Parathyroid adenoma (tissue), 2 donors: Measurements from ENCODE around the gene BIRC7.

Experiments used
- H2AFZ ChIP-seq: fragments of 300-600 bp; sonication (generic); one replicate; pipeline ENCODE4 v1.7.0; 2017; ENCODE audit warnings: antibody characterized with exemption, mild to moderate bottlenecking
- H3K27ac ChIP-seq: fragments of 300-600 bp; sonication (generic); one replicate; pipeline ENCODE4 v1.7.0; 2017
- H3K27me3 ChIP-seq: fragments of 300-600 bp; sonication (generic); one replicate; pipeline ENCODE4 v1.7.0; 2017; ENCODE audit warnings: low read length; ENCODE audit not compliant: control insufficient read depth, insufficient read depth
- H3K36me3 ChIP-seq: fragments of 300-600 bp; sonication (generic); one replicate; pipeline ENCODE4 v1.7.0; 2017; ENCODE audit warnings: low read length; ENCODE audit not compliant: control insufficient read depth, insufficient read depth
- H3K4me1 ChIP-seq: fragments of 300-600 bp; sonication (generic); one replicate; pipeline ENCODE4 v1.7.0; 2017; ENCODE audit warnings: control low read depth
- H3K4me2 ChIP-seq: fragments of 300-600 bp; sonication (generic); one replicate; pipeline ENCODE4 v1.7.0; 2017; ENCODE audit warnings: low read length
- H3K4me3 ChIP-seq: fragments of 300-600 bp; sonication (generic); one replicate; pipeline ENCODE4 v1.7.0; 2017; ENCODE audit warnings: low read depth, low read length
- H3K79me2 ChIP-seq: fragments of 300-600 bp; sonication (generic); one replicate; pipeline ENCODE4 v1.7.0; 2017; ENCODE audit warnings: control low read depth
- H3K9ac ChIP-seq: fragments of 300-600 bp; sonication (generic); one replicate; pipeline ENCODE4 v1.7.0; 2017; ENCODE audit warnings: mild to moderate bottlenecking
- H3K9me3 ChIP-seq: fragments of 300-600 bp; sonication (generic); one replicate; pipeline ENCODE4 v1.7.0; 2017; ENCODE audit warnings: low read length; ENCODE audit not compliant: control insufficient read depth
- TF ChIP-seq, protein P1 (sequence below): fragments of 300-600 bp; sonication (generic); IDR thresholded peaks from one replicate; pipeline ENCODE4 v1.7.0; 2017; ENCODE audit warnings: antibody characterized with exemption, mild to moderate bottlenecking
- donor health status: primary hyperparathyroidism.

BIRC7 gene

GRCh38 chr20:63216041-63216848 lies 19.5 kb upstream of the BIRC7 start, which contains the start of gene YTHDF1:
TSS of gene YTHDF1 (minus strand) at chr20:63216131. CDS start at chr20:63215892, 239 bp downstream.
- Histone ChIP-seq H3K4me3 (peak within 1 kb of the TSS; percentile 77), H3K27ac (peak within 1 kb of the TSS; percentile 87), H3K9ac (peak within 1 kb of the TSS; percentile 63), H3K9me3 (no peaks in the 10 kb centered on the region), H3K4me2 (peak within 1 kb of the TSS; percentile 98), H2AFZ (peak within 1 kb of the TSS; percentile 95), H3K79me2 (peaks cover 43% of the 10 kb centered on the region), H3K4me1 (peaks cover 17% of the 10 kb centered on the region), H3K27me3 (no peaks in the 10 kb centered on the region), H3K36me3 (no peaks in the 10 kb centered on the region)
- TF ChIP-seq, protein P1, sequence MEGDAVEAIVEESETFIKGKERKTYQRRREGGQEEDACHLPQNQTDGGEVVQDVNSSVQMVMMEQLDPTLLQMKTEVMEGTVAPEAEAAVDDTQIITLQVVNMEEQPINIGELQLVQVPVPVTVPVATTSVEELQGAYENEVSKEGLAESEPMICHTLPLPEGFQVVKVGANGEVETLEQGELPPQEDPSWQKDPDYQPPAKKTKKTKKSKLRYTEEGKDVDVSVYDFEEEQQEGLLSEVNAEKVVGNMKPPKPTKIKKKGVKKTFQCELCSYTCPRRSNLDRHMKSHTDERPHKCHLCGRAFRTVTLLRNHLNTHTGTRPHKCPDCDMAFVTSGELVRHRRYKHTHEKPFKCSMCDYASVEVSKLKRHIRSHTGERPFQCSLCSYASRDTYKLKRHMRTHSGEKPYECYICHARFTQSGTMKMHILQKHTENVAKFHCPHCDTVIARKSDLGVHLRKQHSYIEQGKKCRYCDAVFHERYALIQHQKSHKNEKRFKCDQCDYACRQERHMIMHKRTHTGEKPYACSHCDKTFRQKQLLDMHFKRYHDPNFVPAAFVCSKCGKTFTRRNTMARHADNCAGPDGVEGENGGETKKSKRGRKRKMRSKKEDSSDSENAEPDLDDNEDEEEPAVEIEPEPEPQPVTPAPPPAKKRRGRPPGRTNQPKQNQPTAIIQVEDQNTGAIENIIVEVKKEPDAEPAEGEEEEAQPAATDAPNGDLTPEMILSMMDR, result no peak

DNA sequence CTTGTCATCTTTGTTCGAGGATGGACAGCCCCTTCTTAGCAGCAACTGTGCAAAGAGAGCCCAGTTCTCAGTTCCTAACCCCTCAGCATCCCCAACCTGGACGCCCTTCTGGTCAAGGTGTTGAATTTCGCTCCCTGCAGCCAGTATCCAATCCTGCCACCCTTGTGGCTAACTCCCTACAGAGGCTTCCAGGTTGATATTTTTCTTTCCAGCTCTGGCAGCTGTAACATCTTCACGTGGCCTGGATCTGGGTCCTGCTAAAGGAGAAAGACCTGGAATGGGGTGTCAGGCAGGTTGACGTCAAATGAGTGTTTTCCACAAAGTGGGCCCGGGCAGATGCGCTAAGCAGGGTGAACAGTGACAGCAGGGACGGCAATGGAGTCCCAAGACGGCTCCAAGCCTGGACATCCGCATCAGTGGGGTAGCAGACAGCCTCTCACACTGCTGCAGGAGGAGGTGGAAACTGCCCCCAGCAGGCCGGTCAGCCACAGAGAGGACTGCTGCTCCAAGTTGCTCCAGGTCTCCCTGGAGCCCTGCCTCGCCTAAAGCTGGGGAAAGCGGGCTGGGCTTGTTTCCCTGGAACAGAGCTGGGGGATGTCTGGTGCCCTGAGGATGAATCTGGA lies 18.7 kb upstream of the BIRC7 start:
- peak overlapping the region; percentile 95 for H2AFZ ChIP-seq
- no peaks in the 10 kb centered on the region for H3K27me3 ChIP-seq
- peak overlapping the region; percentile 87 for H3K27ac ChIP-seq
- H3K36me3 ChIP-seq, result no peaks in the 10 kb centered on the region
- H3K4me3 ChIP-seq, result peak overlapping the region; percentile 77
- H3K79me2 ChIP-seq, result peaks cover 36% of the 10 kb centered on the region
- H3K9ac ChIP-seq, result no peak overlapping the region
- H3K4me2 ChIP-seq, result peak overlapping the region; percentile 98
- H3K9me3 ChIP-seq, result no peaks in the 10 kb centered on the region
- TF ChIP-seq, protein P1, result no peak
- peaks cover 13% of the 10 kb centered on the region for H3K4me1 ChIP-seq

DNA sequence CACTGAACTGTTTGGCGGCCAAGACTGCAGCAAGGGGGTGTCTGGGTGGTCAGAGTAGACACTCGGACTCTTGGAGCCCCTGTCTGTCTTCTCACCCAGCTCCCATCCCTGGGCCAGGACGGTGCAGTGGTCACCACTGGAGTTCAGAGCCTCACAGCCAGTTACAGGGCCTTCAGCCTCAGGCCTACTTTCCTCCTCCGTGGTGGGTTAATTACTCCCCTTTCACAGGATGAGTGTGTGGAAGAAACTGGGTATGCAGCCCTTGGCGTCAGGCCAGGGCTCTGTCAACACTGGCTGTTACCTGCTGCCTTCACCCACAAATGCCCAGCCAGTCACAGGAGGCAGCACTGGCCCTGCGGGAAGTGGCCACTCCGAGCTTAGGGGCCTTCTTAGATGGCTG lies 18.0 kb upstream of the BIRC7 start:
- H2AFZ ChIP-seq, result no peak overlapping the region
- no peaks in the 10 kb centered on the region for H3K27me3 ChIP-seq
- H3K4me3 ChIP-seq, result no peak overlapping the region
- no peaks in the 10 kb centered on the region for H3K9me3 ChIP-seq
- H3K9ac ChIP-seq, result no peak overlapping the region
- H3K36me3 ChIP-seq, result no peaks in the 10 kb centered on the region
- no peak overlapping the region for H3K4me2 ChIP-seq
- TF ChIP-seq, protein P1, result no peak
- no peak overlapping the region for H3K27ac ChIP-seq
- peaks cover 28% of the 10 kb centered on the region for H3K79me2 ChIP-seq
- peaks cover 12% of the 10 kb centered on the region for H3K4me1 ChIP-seq

GRCh38 chr20:63218701-63219446 lies 16.8 kb upstream of the BIRC7 start:
- Histone ChIP-seq H3K27me3 (no peaks in the 10 kb centered on the region), H3K4me3 (no peak overlapping the region), H3K4me2 (no peak overlapping the region), H3K36me3 (no peaks in the 10 kb centered on the region), H3K79me2 (peaks cover 17% of the 10 kb centered on the region), H2AFZ (no peak overlapping the region), H3K27ac (no peak overlapping the region), H3K4me1 (peaks cover 12% of the 10 kb centered on the region), H3K9me3 (no peaks in the 10 kb centered on the region), H3K9ac (no peak overlapping the region)
- TF ChIP-seq, protein P1, result no peak
